ENCODE measurements around the gene CLN6. TPM values are rescaled to one million over a fixed set of nuclear protein-coding genes. Genes with fewer than 3 reads are reported as not detected.
A peak's percentile ranks its signal among the peaks of the same experiment; 100 is the strongest.

Gene CLN6
- total RNA-seq, 1 donor from 2014 or later: 73.3 TPM

DNA sequence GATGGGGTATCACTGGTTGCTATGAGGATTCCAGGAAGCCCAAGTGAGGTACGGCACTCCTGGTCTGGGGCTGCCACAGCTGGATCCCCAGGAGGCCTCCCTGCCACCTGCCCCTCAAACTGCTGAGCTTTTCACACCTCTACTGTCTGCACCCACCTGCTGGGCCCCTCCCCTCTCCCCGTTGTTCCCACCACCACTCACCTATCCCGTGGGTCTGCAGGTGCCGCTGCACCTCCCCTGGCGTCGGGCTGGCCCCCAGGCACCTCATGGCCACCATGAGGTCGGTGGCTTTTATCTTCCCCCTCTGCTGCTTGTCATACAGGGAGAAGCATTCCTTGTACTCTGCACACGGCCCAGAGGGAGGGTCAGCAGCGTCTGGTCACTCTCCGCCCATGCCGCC, 30.2 kb downstream of the CLN6 start:
- no peaks in the 10 kb centered on the region for H3K9me3 Mint-ChIP-seq
- no peak overlapping the region for H3K27ac Mint-ChIP-seq (ENCODE audit: unreplicated experiment)
- H3K4me3 Mint-ChIP-seq: no peak overlapping the region
- DNase-seq (ENCODE audit: low read depth, low spot score): no peak
- H3K4me1 Mint-ChIP-seq: peaks cover 29% of the 10 kb centered on the region
- TF ChIP-seq, protein P1, sequence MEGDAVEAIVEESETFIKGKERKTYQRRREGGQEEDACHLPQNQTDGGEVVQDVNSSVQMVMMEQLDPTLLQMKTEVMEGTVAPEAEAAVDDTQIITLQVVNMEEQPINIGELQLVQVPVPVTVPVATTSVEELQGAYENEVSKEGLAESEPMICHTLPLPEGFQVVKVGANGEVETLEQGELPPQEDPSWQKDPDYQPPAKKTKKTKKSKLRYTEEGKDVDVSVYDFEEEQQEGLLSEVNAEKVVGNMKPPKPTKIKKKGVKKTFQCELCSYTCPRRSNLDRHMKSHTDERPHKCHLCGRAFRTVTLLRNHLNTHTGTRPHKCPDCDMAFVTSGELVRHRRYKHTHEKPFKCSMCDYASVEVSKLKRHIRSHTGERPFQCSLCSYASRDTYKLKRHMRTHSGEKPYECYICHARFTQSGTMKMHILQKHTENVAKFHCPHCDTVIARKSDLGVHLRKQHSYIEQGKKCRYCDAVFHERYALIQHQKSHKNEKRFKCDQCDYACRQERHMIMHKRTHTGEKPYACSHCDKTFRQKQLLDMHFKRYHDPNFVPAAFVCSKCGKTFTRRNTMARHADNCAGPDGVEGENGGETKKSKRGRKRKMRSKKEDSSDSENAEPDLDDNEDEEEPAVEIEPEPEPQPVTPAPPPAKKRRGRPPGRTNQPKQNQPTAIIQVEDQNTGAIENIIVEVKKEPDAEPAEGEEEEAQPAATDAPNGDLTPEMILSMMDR (conservative IDR thresholded peaks at IDR 0.05): no peak
- H3K36me3 Mint-ChIP-seq (ENCODE audit: low read depth): peaks cover 9% of the 10 kb centered on the region
- peaks cover 3% of the 10 kb centered on the region for H3K27me3 Mint-ChIP-seq (ENCODE audit: low read depth)

DNA sequence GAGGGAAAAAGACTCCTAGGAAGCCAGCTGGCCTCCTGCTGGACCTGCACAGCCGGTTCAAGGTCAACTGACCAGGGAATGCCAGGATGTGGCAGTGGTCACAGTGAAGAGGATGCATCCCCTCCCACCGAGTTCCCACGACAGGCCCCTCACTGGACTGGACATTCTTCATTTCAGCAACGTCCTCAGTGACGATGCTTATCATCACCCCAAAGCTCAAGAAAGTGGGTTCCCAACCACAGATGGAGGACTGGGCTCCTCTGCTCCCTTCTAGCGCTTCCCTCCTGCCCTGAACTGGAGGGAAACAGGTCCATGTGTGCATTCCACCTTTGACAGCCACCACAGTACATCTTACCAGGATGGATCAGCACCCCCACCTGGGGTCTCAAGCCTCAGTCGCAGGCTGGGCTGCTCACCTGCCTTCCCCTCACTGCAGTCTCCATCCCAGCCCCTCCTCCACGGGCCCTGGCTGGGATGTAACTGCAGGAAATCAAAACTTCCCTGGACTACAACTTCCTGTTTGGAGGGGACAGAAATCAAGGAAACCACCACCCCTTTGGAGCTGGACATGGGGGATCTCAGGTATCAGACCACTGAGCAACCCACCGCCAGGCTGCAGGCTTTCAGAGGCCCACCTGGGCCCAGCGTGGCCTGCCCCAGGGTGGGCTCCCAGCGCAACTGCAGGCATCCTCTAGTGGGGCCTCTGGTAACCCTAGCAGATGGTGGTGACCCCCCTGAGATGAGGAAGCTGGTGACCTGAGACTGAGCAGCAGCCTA, 31.7 kb downstream of the CLN6 start:
- Mint-ChIP-seq H3K27me3 (ENCODE audit: low read depth) (peaks cover 3% of the 10 kb centered on the region), H3K27ac (ENCODE audit: unreplicated experiment) (no peak overlapping the region), H3K4me1 (peaks cover 34% of the 10 kb centered on the region), H3K36me3 (ENCODE audit: low read depth) (peaks cover 14% of the 10 kb centered on the region), H3K4me3 (no peak overlapping the region), H3K9me3 (no peaks in the 10 kb centered on the region)
- TF ChIP-seq, protein P1 (conservative IDR thresholded peaks at IDR 0.05): no peak
- DNase-seq (ENCODE audit: low read depth, low spot score): no peak

DNA sequence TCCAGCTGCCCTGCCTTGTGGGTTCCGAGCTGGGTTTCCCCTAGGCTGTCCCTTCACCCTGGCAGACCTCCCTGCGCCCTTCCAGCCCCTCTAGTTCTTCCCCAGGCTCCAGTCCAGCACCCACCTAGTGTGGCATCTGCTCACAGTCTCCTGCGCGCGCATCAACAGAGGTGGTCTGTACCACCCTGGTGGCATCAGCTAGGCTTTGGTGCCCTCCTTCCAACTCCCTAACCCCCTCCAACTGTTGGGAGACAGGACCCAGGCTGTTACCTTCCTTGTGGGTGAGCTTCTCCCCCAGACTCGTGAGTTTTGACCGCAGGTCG, 32.4 kb downstream of the CLN6 start:
- H3K4me3 Mint-ChIP-seq: no peak overlapping the region
- H3K27me3 Mint-ChIP-seq (ENCODE audit: low read depth): peaks cover 3% of the 10 kb centered on the region
- H3K36me3 Mint-ChIP-seq (ENCODE audit: low read depth): peaks cover 14% of the 10 kb centered on the region
- DNase-seq (ENCODE audit: low read depth, low spot score): no peak
- peaks cover 30% of the 10 kb centered on the region for H3K4me1 Mint-ChIP-seq
- H3K9me3 Mint-ChIP-seq: no peaks in the 10 kb centered on the region
- TF ChIP-seq, protein P1 (conservative IDR thresholded peaks at IDR 0.05): no peak
- peak overlapping the region; percentile 62 for H3K27ac Mint-ChIP-seq (ENCODE audit: unreplicated experiment)

DNA sequence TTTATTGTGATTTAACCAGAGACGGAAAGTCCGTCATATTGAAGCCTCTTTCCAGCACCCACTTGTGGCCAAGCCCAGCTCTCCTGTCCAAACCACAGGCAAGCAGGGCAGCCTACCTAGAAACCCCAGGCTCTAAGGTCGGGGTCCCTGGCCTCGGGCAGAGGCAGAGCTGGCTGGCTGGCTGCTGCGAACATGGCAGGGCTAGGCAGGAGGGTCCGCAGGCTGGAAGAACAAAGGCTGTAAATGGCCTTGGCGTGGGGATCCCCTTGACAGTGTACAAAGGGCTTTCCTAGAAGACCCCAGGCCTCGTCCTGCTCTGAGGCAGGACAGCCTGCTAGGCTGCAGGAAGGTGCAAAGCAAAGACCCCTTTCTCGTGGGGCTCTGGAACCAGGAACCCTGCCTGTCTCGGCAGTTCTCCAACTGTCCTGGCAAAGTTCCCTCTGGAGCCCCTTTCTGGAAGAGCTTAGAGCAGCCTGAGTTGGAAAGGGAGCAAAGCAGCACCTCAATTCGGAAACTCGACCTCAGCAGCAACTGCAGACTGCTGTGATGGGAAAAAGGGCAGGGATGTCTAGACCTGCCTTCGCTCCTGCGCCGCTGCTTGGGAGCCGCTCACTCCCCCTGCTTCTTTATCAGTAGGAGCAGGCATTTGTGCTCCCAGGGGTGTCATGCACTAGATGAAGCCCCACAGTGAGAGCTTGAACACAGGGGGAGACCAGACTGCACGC, 32.9 kb downstream of the CLN6 start:
- Mint-ChIP-seq H3K27me3 (ENCODE audit: low read depth) (peaks cover 3% of the 10 kb centered on the region), H3K36me3 (ENCODE audit: low read depth) (peaks cover 14% of the 10 kb centered on the region), H3K27ac (ENCODE audit: unreplicated experiment) (peak overlapping the region; percentile 62), H3K4me1 (peaks cover 25% of the 10 kb centered on the region), H3K9me3 (no peaks in the 10 kb centered on the region), H3K4me3 (no peak overlapping the region)
- no peak for DNase-seq (ENCODE audit: low read depth, low spot score)
- TF ChIP-seq, protein P1 (conservative IDR thresholded peaks at IDR 0.05): no peak

DNA sequence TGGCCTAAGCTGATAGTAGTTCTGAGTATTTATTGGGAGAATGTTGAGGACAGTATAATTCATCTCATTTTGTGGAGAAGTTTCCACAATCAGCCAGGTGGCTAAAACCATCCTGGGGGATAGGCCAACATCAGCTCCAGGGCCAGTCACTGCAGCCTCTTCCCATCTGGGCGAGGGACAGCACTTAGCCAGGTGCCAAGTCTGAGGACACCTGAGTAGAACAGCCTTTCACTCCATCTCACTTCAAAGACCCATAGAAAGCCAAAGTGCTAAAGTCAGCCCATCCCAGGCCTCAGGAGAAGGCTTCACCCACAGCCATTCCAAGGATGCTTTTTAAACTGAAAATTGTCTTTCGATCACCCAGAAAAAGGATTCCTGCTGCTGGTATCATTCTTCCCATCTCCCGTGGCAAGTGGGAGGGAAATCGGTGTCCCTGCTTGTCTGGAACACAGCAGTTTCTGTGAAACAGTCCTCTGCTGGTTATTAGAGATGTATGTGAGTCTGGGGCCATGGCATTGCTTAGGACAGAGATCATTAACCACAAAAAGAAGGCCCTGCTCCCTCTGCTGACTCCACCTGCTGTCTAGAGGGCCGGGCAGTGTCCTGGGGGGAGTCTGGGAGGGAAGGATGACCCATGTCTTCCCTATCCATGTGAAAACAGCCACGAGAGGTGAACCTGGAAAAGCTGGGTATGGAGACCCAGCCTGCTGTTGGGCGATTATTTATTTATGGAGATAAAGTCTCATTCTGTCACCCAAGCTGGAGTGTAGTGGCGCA, 34.0 kb downstream of the CLN6 start:
- Mint-ChIP-seq H3K9me3 (no peaks in the 10 kb centered on the region), H3K27me3 (ENCODE audit: low read depth) (peaks cover 3% of the 10 kb centered on the region), H3K4me3 (no peak overlapping the region), H3K4me1 (peaks cover 22% of the 10 kb centered on the region), H3K36me3 (ENCODE audit: low read depth) (peaks cover 14% of the 10 kb centered on the region), H3K27ac (ENCODE audit: unreplicated experiment) (no peak overlapping the region)
- TF ChIP-seq, protein P1 (conservative IDR thresholded peaks at IDR 0.05): no peak
- no peak for DNase-seq (ENCODE audit: low read depth, low spot score)
